DMS153 (cell line): ENCODE data around the gene SPIN1.

Experiments used
- DNase-seq: peaks from one replicate; lab custom pipeline; 2025; lab: John Stamatoyannopoulos, UW

SPIN1 gene

DNA sequence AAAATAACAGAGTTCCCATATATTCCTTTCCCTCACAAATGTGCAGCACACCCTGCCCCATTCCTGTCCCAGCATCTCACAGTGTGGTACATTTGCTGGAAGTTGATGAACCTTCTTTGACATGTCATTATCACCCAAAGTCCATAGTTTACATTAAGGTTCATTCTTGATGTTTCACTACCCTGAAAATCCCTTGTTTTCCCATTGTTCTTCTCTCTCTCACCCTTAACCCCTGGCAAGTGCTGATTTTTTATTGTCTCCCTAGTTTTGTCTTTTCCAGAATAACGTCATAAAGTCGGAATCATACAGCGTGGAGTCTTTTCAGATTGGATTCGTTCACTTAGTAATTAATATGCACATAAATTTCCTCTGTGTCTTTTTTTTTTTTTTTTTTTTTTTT lies 48.1 kb downstream of the SPIN1 start:
- DNase-seq = no peak

DNA sequence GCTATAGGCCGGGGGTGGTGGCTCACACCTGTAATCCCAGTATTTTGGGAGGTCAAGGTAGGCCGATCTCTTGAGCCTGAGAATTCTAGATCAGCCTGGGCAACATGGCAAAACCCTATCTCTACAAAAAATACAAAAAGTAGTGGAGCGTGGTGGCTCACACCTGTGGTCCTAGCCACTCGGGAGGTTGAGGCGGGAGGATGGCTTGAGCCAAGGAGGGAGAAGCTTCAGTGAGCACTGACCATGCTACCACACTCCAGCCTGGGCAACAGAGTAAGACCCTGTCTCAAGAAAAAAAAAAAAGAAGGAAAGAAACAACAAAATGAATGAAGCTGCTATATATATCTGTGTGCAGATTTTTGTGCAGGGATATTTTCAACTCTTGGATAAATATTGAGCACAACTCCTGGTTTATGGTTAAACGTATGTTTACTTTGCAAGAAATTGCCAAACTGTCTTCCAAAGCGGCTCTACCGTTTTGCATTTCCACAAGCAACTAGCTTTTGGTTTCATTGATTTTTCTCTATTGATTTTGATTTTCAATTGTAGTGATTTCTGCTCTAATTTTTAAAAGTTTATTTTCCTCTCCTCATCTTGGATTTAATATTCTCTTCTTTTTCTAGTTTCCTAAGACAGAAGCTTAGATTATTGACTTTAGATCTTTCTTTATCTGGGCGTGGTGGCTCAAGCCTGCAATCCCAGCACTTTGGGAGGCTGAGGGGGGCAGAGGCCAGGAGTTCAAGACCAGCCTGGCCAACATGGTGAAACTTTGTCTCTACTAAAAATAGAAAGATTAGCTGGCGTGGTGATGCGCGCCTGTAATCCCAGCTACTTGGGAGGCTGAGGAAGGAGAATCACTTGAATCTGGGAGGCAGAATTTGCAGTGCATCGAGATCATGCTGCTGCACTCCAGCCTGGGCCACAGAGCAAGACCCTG lies 49.2 kb downstream of the SPIN1 start:
- no peak for DNase-seq

DNA sequence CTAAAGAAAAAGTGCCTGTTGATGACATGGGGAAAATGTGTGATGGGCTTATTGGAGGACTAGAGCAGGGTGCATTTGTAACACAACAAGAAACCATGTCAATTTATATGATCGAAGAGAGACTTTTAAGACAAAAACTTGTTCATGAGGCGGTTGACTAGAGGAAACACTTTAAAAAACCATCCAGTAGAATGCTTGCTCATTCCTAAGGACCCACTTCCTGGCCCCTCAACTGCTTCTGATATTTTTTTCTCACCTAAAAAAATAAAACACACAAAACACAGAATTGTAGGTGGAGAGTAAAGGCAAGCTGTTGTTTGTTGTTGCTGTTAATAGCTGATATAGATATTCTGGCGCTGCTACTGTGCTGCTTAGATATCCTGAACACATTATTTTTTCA lies 50.6 kb downstream of the SPIN1 start:
- no peak for DNase-seq

DNA sequence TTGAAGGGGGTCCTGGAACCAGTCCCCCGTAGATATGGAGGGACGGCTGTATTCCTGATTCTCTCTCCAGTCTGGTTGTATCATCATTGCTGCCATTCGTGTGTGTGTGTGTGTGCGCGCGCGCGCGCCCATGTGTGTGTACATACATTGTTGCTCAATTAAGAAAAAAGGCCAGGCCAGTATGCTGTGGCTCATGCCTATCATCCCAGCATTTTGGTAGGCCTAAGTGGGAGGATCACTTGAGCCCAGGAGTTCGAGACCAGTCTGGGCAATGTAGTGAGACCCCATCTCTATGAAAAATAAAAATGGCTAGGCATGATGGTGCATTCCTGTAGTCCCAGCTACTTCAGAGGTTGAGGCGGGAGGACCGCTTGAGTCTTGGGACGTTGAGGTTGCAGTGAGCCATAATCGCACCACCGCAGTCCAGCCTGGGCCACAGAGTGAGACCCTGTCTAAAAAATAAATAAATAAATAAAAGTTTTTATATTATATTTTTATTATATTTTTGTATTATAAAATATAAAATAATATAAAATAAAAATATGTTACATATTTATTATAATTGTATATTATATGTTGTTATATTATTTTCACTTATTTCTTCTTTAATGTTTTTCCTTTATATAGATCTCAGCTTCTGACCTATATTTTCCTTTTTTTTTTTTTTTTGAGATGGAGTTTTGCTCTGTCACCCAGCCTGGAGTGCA lies 53.2 kb downstream of the SPIN1 start:
- DNase-seq = no peak

DNA sequence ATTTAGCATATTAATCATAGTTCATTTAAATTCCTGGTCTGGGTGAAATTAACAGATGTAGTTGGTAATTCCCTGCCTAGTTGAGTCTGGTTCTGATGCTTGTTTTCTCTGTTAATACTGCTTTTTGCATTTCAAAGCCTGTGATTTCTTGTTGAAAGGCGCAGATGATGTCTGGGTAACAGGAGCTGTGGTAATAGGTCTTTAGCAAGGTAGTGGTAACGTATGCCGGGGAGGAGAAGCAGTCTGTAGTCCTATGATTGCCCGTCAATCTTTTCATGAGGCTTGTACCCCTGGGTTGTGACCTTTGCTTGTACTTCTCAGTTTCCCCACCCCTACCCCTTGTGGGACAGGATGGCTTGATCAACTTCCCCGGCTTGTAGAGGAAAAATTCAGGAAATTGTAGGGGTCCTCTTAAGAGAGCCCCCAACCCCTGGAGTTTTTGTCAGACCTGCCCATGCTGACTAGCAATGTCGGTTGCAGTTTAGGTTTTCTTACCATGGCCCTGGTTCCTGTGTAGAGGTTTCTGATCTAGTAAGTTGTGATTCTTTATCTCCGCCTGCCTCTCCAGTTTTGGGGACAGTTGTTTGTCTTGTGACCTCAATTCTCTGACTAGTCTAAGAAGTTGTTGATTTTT lies 55.4 kb downstream of the SPIN1 start:
- DNase-seq = no peak

DNA sequence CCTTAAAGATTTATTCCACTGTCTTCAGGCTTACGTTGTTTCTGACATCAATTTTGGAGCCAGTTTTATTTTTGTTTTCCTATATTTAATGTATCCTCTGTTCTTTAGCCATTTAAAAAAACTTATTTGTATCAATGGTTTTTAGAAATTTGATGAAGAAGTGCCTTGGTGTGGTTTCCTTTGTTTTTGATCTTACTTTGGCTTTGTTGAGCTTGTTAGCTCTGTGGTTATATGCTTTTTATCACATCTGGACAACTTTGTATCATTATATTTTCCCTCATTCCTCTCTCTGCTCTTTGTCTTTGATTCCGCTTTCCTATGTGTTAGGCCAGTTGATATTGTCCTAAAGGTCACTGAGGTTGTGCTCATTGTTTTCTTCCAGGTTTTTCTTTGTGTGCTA lies 58.5 kb downstream of the SPIN1 start:
- no peak for DNase-seq

DNA sequence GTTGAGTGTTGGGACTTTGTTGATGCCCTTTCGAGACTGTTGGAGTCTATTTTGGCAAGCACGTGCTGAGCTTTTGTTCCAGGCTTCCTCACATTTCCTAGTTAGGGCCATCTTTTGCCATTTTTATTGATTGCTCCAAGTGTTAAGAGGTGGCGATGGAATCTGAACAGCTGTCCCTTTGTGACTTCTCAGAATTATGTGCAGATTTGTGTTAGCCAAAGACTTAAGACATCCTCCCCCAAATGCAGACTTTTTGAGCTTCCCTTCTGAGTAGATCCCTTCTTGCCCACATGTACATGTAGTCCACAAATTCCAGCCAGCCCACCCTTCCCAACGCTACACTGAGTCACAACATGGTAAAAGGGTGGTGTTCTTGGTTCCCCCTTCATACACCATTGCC lies 59.2 kb downstream of the SPIN1 start:
- no peak for DNase-seq

DNA sequence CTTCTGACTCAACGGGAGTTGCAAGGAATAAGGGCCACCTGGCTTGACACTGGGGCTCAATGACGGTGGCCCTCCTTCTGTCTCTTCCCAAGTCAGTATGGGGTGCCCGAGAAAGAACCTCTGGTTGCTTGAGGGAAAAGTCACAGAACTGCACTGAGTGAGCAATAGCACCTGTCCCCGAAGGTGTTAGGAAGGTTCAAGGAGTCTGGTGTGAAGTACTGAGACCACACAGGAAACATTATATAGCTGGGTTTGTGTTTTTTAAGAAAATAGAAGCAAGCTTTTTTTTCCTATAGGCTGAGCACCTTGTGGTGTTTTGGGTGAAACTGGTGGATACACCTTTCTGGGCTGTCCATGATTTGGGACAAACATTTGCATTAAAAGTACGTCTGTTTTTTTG lies 62.9 kb downstream of the SPIN1 start:
- no peak for DNase-seq

DNA sequence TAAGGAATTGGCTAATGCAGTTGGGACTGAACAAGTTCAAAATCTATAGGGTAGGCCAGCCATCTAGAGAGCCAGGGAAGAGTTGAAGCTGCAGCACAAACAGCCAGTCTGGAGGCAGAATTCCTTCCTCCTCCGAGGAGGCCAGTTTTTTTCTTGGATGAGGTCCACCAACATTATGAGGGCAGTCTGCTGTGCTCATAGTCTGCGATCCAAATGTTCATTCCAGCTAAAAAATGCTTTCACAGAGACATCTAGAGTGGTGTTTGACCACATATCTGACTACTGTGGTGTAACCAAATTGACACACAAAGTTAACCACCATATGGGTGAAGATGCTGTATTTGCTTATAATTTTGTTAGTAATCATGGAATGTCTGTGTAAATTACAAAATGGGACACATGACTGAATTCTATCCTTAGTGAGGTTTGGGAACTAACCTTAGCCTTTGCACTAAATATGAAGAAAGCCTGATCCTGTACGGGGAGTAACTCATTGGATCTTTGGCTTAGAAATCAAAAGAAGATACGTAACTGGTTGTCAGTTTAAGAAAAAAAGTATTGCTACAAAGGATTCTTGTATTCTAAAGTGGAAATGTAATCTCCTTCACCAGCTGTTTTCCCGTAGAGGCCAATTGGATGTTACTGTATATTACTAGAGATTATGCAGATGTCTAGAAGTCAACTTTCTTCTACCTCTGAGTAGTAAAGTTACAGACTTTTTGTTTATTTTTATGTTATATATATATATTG lies 70.6 kb downstream of the SPIN1 start:
- DNase-seq = no peak

DNA sequence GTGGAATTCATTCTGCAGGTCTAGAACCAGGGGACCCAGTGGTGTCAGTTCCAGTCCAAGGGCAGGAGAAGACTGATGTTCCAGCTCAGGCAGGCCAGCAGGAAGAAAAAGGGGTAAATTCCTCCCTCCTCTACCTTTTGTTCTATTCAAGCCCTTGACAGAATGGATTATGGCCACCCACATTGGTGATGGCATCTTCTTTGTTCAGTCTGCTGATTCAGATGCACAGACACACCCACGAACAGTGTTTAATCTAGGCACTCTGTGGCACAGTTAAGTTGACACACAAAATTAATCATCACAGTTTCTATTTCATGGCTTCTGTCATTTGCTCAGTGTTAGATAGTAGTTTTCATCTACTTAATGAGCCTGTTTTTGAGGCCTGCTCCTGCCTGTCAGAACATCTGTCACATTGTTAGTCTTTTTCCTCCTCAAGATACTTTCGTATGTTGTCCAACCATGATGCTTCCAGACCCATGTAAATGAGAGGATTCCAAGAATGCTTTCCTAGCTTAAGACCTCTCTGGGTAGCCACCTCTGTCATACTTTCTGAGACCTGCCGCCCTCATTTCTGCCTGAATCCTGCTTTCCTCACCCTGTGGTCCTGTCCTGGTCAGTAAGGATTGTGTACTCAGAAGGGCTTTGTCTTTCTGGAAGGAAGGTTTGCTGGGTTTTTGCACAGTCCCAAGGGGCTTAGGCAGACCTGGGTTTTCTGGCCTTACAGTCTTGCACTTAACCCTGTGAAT lies 72.5 kb downstream of the SPIN1 start:
- no peak for DNase-seq

DNA sequence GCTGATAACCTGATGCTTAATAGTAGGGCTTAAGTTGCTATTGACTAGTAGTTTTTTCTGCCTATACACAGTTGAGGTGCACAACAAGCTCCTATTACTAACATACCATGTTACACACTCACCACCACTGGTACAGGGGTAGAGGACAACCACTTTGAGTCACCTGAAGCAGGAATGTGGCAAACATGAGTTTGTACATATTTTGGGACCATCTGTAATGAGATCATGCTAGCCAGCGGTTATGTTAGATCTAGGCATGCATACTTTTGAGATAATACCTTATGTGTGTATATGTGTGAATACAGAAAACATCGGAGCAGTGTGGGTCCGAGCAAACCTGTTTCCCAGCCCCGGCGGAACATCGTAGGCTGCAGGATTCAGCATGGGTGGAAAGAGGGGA lies 73.9 kb downstream of the SPIN1 start:
- no peak for DNase-seq

DNA sequence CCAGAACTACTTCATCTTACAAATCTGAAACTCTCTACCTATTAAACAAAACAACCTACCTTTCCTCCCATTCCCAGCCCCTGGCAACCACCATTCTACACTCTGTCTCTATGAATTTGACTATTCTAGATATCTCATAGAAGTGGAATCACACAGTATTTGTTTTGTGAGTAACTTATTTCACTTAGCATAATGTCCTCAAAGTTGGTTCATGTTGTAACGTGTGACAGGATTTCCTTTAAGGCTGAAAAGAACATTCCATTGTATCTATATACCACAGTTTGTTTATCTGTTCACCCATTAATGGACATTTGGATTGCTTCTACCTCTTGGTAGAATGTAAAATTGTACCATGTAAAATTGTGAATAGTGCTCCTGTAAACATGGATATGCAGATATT lies 76.6 kb downstream of the SPIN1 start:
- no peak for DNase-seq

DNA sequence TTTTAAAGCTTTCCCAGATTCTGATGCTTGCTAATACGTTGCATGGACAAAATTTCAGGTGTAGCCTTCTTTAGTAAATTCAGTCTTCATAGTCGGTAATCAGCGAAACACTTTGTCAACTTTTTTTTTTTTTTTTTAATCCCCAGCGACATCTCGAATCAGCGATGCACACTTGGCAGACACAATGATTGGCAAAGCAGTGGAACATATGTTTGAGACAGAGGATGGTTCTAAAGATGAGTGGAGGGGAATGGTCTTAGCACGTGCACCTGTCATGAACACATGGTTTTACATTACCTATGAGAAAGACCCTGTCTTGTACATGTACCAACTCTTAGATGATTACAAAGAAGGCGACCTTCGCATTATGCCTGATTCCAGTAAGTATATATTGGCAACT lies 80.0 kb downstream of the SPIN1 start:
- no peak for DNase-seq

DNA sequence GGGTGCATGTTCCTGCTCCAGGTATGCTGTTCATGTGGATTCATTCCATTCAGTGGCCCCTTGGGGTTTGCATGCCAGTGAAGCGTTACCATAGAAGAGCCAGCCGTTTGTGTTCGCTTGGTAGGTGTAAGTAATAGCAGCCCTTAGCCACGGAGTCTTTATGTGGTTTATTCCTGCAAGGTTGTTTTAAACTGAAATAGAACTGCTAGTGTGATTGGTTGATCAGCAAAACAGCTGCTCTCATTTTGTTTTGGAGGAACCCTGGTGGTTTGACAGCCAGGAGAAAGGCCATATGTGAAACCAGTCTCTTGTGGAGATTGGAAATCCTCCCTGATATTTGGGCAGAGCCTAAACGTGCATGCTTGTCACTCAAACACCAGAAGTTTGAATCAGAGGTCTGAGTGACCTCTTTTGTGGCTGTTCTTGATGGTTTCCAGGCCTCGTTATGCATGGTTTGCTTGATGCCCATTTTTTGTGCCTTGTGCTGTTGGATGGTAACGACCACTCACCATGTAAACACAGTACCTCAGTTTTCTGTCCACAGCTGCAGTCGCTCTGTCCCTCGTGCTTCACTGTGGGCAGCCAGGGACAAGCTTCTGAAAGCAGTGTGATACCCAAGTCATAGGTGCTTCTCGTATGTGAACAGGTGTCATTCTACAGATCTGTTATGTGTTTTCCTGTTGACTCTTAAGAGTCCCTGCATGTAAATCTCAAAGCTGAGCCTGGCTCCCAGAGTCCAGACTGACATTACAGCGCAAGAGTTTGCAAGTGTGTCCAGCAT lies 88.4 kb downstream of the SPIN1 start:
- DNase-seq = no peak

DNA sequence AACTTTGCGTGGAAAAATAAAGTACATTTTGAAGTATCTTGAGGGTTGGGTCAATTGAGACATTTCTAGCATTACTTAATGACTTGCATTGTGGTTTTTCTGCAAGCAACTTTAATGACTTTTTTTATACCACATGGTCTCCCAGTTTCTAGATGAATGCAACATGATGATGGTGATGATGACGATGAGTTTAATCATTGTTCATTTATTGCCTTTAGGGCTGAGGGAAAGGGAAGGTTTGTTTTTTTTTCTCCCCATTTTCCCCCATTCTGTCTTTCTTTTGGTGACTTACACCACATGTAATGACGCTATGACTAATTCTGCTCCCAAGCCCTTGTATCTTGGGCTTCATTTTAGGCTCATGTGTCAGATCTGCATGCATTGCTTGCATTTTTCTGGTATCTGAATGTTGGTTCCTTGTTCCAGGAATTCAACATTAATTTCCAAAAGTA lies 89.1 kb downstream of the SPIN1 start:
- DNase-seq = no peak

DNA sequence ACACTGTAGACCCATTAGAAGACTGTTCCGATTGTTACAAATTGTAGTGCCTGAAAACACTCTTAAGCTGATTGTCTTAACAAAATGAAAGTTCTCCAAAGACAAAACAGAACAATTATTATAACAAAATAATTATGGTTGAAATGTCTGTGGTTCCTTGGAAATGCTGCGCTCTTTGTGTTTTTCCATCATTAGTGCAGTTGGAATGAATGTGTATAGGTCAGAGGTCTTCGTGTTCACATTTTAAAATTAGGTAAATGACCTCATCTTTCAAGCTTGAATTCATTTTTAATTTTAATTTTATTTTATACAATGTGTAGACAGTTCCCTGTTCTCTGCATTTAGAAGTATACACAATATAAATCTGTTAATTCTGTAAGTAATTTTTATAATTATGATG lies 90.0 kb downstream of the SPIN1 start:
- DNase-seq = no peak

DNA sequence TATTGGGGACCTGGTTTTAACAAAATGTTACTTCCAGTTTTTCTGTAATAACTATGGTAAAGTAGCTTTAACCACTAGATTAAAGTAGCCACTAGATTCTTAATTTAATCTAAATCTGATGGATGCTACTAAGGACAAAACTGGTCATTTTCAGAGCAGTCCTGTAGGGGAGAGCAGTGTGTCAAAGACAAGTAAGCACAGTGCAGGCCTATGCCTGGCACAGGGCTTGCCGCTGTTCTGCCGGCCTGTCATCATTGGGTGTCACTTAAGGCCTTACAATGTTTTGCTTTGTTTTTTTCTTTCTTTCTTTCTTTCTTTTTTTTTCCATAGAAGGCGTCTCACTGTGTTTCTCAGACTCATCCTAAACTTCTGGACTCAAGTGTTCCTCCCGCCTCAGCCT lies 93.7 kb downstream of the SPIN1 start:
- DNase-seq = no peak

DNA sequence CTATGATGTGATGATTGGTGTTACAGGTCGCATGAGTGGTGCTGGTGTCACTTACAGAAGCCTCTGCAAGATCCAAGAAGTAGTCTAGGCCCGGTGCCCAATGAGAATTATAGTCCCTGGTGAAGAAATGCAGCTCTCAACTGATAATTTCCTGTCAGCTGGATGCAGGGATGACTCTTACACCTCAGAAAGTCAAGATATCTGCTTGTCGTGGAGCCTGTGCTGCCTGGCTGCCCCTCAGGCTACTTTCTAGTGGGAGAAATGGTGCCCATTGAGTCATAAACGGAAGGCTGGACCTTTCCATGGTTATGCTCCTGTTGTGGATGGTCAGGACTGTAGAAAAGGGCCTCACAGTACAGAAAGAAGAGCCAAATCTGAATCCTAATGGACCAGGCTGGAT lies 99.9 kb downstream of the SPIN1 start:
- DNase-seq = no peak

DNA sequence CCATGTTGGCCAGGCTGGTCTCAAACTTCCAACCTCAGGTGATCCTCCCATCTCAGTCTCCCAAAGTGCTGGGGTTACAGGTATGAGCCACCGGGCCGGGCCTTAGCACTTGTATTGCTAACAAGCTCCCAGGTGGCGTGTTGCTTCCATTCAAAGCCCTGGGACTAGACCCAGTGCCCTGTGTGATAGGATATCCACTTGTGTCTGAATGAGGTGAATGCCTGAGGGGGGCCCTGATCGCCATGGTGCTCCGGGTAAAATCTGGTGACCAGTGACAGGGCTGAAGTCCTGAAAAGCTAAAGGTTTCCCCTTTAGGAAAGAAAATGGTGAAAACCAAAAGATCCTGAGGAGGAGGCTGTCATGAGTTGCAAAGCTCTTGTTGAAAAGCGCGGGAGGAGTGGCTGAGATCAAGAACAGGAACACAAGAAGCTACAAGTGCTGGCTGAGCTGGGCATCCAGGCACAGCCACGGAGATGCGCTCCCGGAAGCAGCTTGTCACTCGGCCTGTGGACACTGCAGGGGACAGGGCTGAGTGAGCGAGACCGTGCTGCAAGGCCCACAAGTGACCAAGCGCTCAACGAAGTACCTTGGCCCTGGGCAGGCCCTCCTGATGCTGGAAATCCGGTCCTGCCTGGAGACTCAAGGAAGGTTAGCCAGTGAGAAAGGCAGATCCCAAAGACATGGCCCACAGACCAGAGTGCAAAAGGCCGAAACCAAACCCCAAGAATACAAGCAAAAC lies 106.9 kb downstream of the SPIN1 start:
- no peak for DNase-seq

DNA sequence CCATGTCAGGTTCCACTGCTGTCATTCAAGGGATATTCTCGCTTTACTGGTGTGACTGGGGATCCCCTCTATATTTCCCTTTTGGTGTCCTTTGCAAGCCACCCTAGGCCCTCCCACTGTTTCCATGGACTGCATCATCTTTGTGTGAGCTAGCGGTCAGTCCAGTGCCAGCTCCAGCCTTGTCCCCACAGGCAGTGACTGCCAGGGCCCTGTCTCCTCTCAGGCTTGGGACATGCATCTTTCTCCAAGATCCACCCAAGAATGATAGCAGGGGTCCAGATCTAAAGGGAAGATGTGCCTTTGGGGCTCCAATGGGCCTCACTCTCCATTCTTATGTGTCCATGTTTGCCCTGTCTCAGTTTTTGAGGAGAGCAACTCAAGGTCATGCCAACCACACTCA lies 109.0 kb downstream of the SPIN1 start:
- no peak for DNase-seq
